Measurements from ENCODE around the gene POU2F3. TPM values are rescaled to one million over a fixed set of nuclear protein-coding genes. Genes with fewer than 3 reads are reported as not detected.

The POU2F3 gene
- total and polyA plus RNA-seq, 2 of the 13 experiments (the other 11 are each of a cell fraction or from before 2014, with no cell fraction given): not detected

- no peak for TF ChIP-seq PRDM10 (CRISPR knock-in tag; IDR thresholded peaks at IDR 0.05; ENCODE audit: low read depth)
- no peak for TF ChIP-seq CBX5 (CRISPR knock-in tag; IDR thresholded peaks at IDR 0.05; ENCODE audit: borderline replicate concordance)
- no peak for TF ChIP-seq CAMTA2 (CRISPR knock-in tag; IDR thresholded peaks at IDR 0.05; ENCODE audit: borderline replicate concordance)
- TF ChIP-seq RAD21 (CRISPR knock-in tag; IDR thresholded peaks at IDR 0.05): no peak; the same call in 1 of the 2 replicates
- TF ChIP-seq CSRNP1 (CRISPR knock-in tag; IDR thresholded peaks at IDR 0.05): peak; percentile 36; the same call in 1 of the 2 replicates
- TF ChIP-seq FOXP1 (IDR thresholded peaks at IDR 0.05): no peak
- no peak for TF ChIP-seq FOXP1 (CRISPR knock-in tag; IDR thresholded peaks at IDR 0.05)
- no peak for TF ChIP-seq KDM1A (CRISPR knock-in tag; IDR thresholded peaks at IDR 0.05)
- TF ChIP-seq ZFP36L1 (CRISPR knock-in tag; IDR thresholded peaks at IDR 0.05): no peak
- TF ChIP-seq ZBTB34 (CRISPR knock-in tag; IDR thresholded peaks at IDR 0.05): no peak
- no peak for TF ChIP-seq ZBTB20 (CRISPR knock-in tag; IDR thresholded peaks at IDR 0.05; ENCODE audit: borderline replicate concordance, low read depth)
- TF ChIP-seq ZNF646 (CRISPR knock-in tag; IDR thresholded peaks at IDR 0.05): no peak
- no peak for TF ChIP-seq ETV6 (CRISPR knock-in tag; conservative IDR thresholded peaks at IDR 0.05)
- no peak for TF ChIP-seq ZNF256 (CRISPR knock-in tag; conservative IDR thresholded peaks at IDR 0.05)
- TF ChIP-seq SRSF4 (IDR thresholded peaks at IDR 0.05; ENCODE audit: low read depth, low read length, poor library complexity, severe bottlenecking): no peak
- TF ChIP-seq FOXM1 (CRISPR knock-in tag; IDR thresholded peaks at IDR 0.05): 0 out of 2 replicates have a peak, but pooled peaks have one; percentile 18
These were observed 85.2 kb downstream of the POU2F3 start, which contains the start of gene TLCD5 (continued) for GRCh38 chr11:120324932-120325810.
